Measurements from ENCODE around the gene TSN. TPM values are rescaled to one million over a fixed set of nuclear protein-coding genes. Genes with fewer than 3 reads are reported as not detected.

TSN gene
- total RNA-seq, 1 experiment from 2014 or later, result 112 TPM

DNA sequence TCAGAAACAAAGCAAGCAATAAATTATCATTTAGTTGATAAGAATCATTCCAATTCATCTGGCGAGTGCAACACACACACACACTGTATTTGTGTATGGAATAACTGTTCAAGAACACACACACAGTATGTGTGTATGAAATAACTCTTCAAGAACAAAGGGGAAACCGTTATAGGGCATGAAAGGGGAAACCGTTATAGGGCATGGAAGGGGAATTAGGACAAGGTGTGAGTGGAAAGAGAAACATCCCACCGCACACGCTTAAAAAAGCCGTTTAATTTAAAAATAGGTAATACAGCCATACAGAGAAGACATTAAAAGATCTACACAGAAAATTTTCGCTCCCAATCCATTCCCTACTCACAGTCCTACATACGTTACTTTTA is 607 bp upstream of the TSN start:
- Histone ChIP-seq H3K4me1 (ENCODE audit: insufficient read depth, low read length, poor library complexity, severe bottlenecking) (peaks cover 18% of the 10 kb centered on the region), H3K9me3 (ENCODE audit: low read depth, low read length, poor library complexity, severe bottlenecking) (no peaks in the 10 kb centered on the region), H3K4me3 (ENCODE audit: low read depth, low read length, poor library complexity, severe bottlenecking) (peak overlapping the region; percentile 78), H3K36me3 (ENCODE audit: insufficient read depth, low read length, poor library complexity, severe bottlenecking) (peaks cover 16% of the 10 kb centered on the region), H3K27ac (ENCODE audit: low read depth, low read length, poor library complexity, severe bottlenecking) (peak overlapping the region; percentile 82), H3K27me3 (replicated peaks; ENCODE audit: insufficient read depth, low read depth, low read length, poor library complexity) (no peaks in the 10 kb centered on the region)
- no peak for DNase-seq (ENCODE audit: low spot score)
- ChIA-PET POLR2A (ENCODE audit: low non-redundant PET) (no interaction called here), CTCF (no interaction called here)
- intact Hi-C loops (cut with micrococcal nuclease; ENCODE audit: unreplicated experiment), result no loop called here
- TSS peak; percentile 97 for BruUV-seq (replicated peaks)
- no peak for TF ChIP-seq EZH2 (IDR thresholded peaks at IDR 0.05; ENCODE audit: borderline replicate concordance, low read depth, low read length, poor library complexity, severe bottlenecking)
- TF ChIP-seq, protein P1, sequence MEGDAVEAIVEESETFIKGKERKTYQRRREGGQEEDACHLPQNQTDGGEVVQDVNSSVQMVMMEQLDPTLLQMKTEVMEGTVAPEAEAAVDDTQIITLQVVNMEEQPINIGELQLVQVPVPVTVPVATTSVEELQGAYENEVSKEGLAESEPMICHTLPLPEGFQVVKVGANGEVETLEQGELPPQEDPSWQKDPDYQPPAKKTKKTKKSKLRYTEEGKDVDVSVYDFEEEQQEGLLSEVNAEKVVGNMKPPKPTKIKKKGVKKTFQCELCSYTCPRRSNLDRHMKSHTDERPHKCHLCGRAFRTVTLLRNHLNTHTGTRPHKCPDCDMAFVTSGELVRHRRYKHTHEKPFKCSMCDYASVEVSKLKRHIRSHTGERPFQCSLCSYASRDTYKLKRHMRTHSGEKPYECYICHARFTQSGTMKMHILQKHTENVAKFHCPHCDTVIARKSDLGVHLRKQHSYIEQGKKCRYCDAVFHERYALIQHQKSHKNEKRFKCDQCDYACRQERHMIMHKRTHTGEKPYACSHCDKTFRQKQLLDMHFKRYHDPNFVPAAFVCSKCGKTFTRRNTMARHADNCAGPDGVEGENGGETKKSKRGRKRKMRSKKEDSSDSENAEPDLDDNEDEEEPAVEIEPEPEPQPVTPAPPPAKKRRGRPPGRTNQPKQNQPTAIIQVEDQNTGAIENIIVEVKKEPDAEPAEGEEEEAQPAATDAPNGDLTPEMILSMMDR (conservative IDR thresholded peaks at IDR 0.05; ENCODE audit: low read depth, low read length), result no peak

GRCh38 chr2:121764681-121765228 is 9.3 kb downstream of the TSN start:
- TF ChIP-seq EZH2 (IDR thresholded peaks at IDR 0.05; ENCODE audit: borderline replicate concordance, low read depth, low read length, poor library complexity, severe bottlenecking), result no peak
- TF ChIP-seq, protein P1 (conservative IDR thresholded peaks at IDR 0.05; ENCODE audit: low read depth, low read length), result no peak

GRCh38 chr2:121766624-121767023 is 11.2 kb downstream of the TSN start:
- Histone ChIP-seq H3K27ac (ENCODE audit: low read depth, low read length, poor library complexity, severe bottlenecking) (no peak overlapping the region), H3K27me3 (replicated peaks; ENCODE audit: insufficient read depth, low read depth, low read length, poor library complexity) (no peaks in the 10 kb centered on the region), H3K36me3 (ENCODE audit: insufficient read depth, low read length, poor library complexity, severe bottlenecking) (peaks cover 61% of the 10 kb centered on the region), H3K9me3 (ENCODE audit: low read depth, low read length, poor library complexity, severe bottlenecking) (no peaks in the 10 kb centered on the region), H3K4me1 (ENCODE audit: insufficient read depth, low read length, poor library complexity, severe bottlenecking) (no peaks in the 10 kb centered on the region), H3K4me3 (ENCODE audit: low read depth, low read length, poor library complexity, severe bottlenecking) (no peak overlapping the region)
- ChIA-PET CTCF (no interaction called here), POLR2A (ENCODE audit: low non-redundant PET) (no interaction called here)
- TF ChIP-seq, protein P1 (conservative IDR thresholded peaks at IDR 0.05; ENCODE audit: low read depth, low read length), result no peak
- TF ChIP-seq EZH2 (IDR thresholded peaks at IDR 0.05; ENCODE audit: borderline replicate concordance, low read depth, low read length, poor library complexity, severe bottlenecking), result no peak
- intact Hi-C loops (cut with micrococcal nuclease; ENCODE audit: unreplicated experiment), result no loop called here
- BruUV-seq (replicated peaks), result no TSS peak
- no peak for DNase-seq (ENCODE audit: low spot score)

More at GRCh38 chr2:121764681-121765228, 9.3 kb downstream of the TSN start:
- peaks cover 77% of the 10 kb centered on the region for H3K36me3 ChIP-seq (ENCODE audit: insufficient read depth, low read length, poor library complexity, severe bottlenecking)
- intact Hi-C loops (cut with micrococcal nuclease; ENCODE audit: unreplicated experiment), result no loop called here
- H3K4me1 ChIP-seq (ENCODE audit: insufficient read depth, low read length, poor library complexity, severe bottlenecking), result no peaks in the 10 kb centered on the region
- no peak overlapping the region for H3K27ac ChIP-seq (ENCODE audit: low read depth, low read length, poor library complexity, severe bottlenecking)
- no peaks in the 10 kb centered on the region for H3K9me3 ChIP-seq (ENCODE audit: low read depth, low read length, poor library complexity, severe bottlenecking)
- no peak for DNase-seq (ENCODE audit: low spot score)
- no TSS peak for BruUV-seq (replicated peaks)
- no peak overlapping the region for H3K4me3 ChIP-seq (ENCODE audit: low read depth, low read length, poor library complexity, severe bottlenecking)
- POLR2A ChIA-PET (ENCODE audit: low non-redundant PET), result no interaction called here
- no peaks in the 10 kb centered on the region for H3K27me3 ChIP-seq (replicated peaks; ENCODE audit: insufficient read depth, low read depth, low read length, poor library complexity)
- CTCF ChIA-PET, result no interaction called here

Data from A673 (cell line).